HepG2 (cell line): Measurements from ENCODE around the gene ZNF584. TPM values are rescaled to one million over a fixed set of nuclear protein-coding genes. Genes with fewer than 3 reads are reported as not detected.

ENCODE experiments used
- CREB3 ChIP-seq: sonication (generic); formaldehyde crosslinking; IDR thresholded peaks from 2 replicates; pipeline ENCODE4 v1.5.0; 2020; ENCODE audit warnings: missing genetic modification reagents
- HINFP ChIP-seq: sonication (generic); formaldehyde crosslinking; IDR thresholded peaks from 2 replicates; pipeline ENCODE4 v1.4.0; 2020; ENCODE audit warnings: low read depth, mild to moderate bottlenecking, missing genetic modification reagents
- KLF13 ChIP-seq: sonication (generic); formaldehyde crosslinking; IDR thresholded peaks from 2 replicates; pipeline ENCODE4 v1.4.0; 2020; ENCODE audit warnings: mild to moderate bottlenecking, missing genetic modification reagents
- LRRFIP1 ChIP-seq: sonication (generic); formaldehyde crosslinking; conservative IDR thresholded peaks from 2 replicates; pipeline ENCODE4 v1.4.0; 2020; ENCODE audit warnings: missing genetic modification reagents
- PCBP2 ChIP-seq: fragments of 200-400 bp; formaldehyde crosslinking; optimal IDR thresholded peaks from 2 replicates; pipeline ENCODE3; 2018; ENCODE audit warnings: low read length, low read depth; ENCODE audit not compliant: poor library complexity, severe bottlenecking
- PHF20 ChIP-seq: sonication (generic); formaldehyde crosslinking; IDR thresholded peaks from 2 replicates; pipeline ENCODE4 v1.5.0; 2020; ENCODE audit warnings: mild to moderate bottlenecking, missing genetic modification reagents
- RFX3 ChIP-seq: IDR thresholded peaks from 2 replicates; pipeline ENCODE4 v1.6.1; 2016; ENCODE audit warnings: missing biosample characterization, missing genetic modification reagents
- SKIL ChIP-seq: sonication (generic); formaldehyde crosslinking; IDR thresholded peaks from 2 replicates; pipeline ENCODE4 v1.8.0; 2022; ENCODE audit warnings: missing genetic modification reagents, mild to moderate bottlenecking, moderate library complexity, borderline replicate concordance
- SRSF4 ChIP-seq: fragments of 200-400 bp; formaldehyde crosslinking; IDR thresholded peaks from one replicate; pipeline ENCODE4 v1.6.1; 2018; ENCODE audit warnings: mild to moderate bottlenecking, low read depth, low read length, moderate library complexity; ENCODE audit not compliant: poor library complexity, severe bottlenecking
- U2AF2 ChIP-seq: fragments of 200-400 bp; formaldehyde crosslinking; IDR thresholded peaks from 2 replicates; pipeline ENCODE4 v1.6.1; 2017; ENCODE audit warnings: low read depth, mild to moderate bottlenecking, low read length
- ZFP37 ChIP-seq: sonication (generic); formaldehyde crosslinking; IDR thresholded peaks from 2 replicates; pipeline ENCODE4 v1.4.0; 2020; ENCODE audit warnings: missing genetic modification reagents, borderline replicate concordance
- ZFP62 ChIP-seq: sonication (generic); formaldehyde crosslinking; IDR thresholded peaks from 2 replicates; pipeline ENCODE4 v1.4.0; 2020; ENCODE audit warnings: missing genetic modification reagents
- ZNF101 ChIP-seq: sonication (generic); formaldehyde crosslinking; IDR thresholded peaks from 2 replicates; pipeline ENCODE4 v1.4.0; 2020; ENCODE audit warnings: mild to moderate bottlenecking, low read depth, missing genetic modification reagents, borderline replicate concordance
- ZNF138 ChIP-seq: sonication (generic); formaldehyde crosslinking; IDR thresholded peaks from 2 replicates; pipeline ENCODE4 v1.5.0; 2020; ENCODE audit warnings: mild to moderate bottlenecking, low read depth, missing genetic modification reagents
- ZNF224 ChIP-seq: sonication (generic); formaldehyde crosslinking; IDR thresholded peaks from 2 replicates; pipeline ENCODE4 v1.5.0; 2020; ENCODE audit warnings: mild to moderate bottlenecking, missing genetic modification reagents
- ZNF510 ChIP-seq: sonication (generic); formaldehyde crosslinking; IDR thresholded peaks from 2 replicates; pipeline ENCODE4 v1.4.0; 2020; ENCODE audit warnings: low read depth, mild to moderate bottlenecking, missing genetic modification reagents
- ZNF512B ChIP-seq: sonication (generic); formaldehyde crosslinking; IDR thresholded peaks from 2 replicates; pipeline ENCODE4 v1.5.1; 2020; ENCODE audit warnings: missing genetic modification reagents, mild to moderate bottlenecking, borderline replicate concordance
- ZNF550 ChIP-seq: sonication (generic); formaldehyde crosslinking; IDR thresholded peaks from 2 replicates; pipeline ENCODE4 v1.4.0; 2020; ENCODE audit warnings: mild to moderate bottlenecking, missing genetic modification reagents, borderline replicate concordance
- ZNF570 ChIP-seq: sonication (generic); formaldehyde crosslinking; IDR thresholded peaks from 2 replicates; pipeline ENCODE4 v1.4.0; 2020; ENCODE audit warnings: mild to moderate bottlenecking, missing genetic modification reagents, borderline replicate concordance
- polyA plus RNA-seq, 8 experiments: library from polyadenylated mRNA; depleted of rRNA in 3 of 8; stranded (reverse) in 7 of 8; unstranded in 1 of 8; fragments of >200 nt; fragmentation: Illumina TruSeq in 4 of 8; extraction: Trizol in 4 of 8; gene quantifications; 2 replicates each; pipeline versions ENCODE4 v1.2.1 to v1.2.3, GENCODE V29; 2011 to 2016; ENCODE audit warnings: low read depth in 4 of 8, missing spikeins in 1 of 8, mixed read lengths in 1 of 8; ENCODE audit not compliant: insufficient read depth in 1 of 8
- total RNA-seq, 5 experiments: library from RNA; depleted of rRNA; stranded (reverse); fragments of >200 nt; fragmentation: Illumina TruSeq; extraction: Trizol; gene quantifications; 2 replicates each; pipeline ENCODE4 v1.2.3, GENCODE V29; 2016; ENCODE audit warnings: low read depth in 1 of 5

ZNF584 gene
- total and polyA plus RNA-seq, 2 of the 13 experiments (the other 11 are each of a cell fraction or from before 2014, with no cell fraction given), result 2.4 to 7.0 TPM

GRCh38 chr19:58362272-58362994 lies 46.0 kb upstream of the ZNF584 start, which contains the start of gene ZNF497 (continued):
- no peak for TF ChIP-seq ZNF512B (CRISPR knock-in tag)
- TF ChIP-seq ZNF510 (CRISPR knock-in tag), result no peak
- no peak for TF ChIP-seq LRRFIP1 (CRISPR knock-in tag)
- TF ChIP-seq ZNF101 (CRISPR knock-in tag), result no peak
- no peak; the same call in 1 of the 2 replicates for TF ChIP-seq ZFP37 (CRISPR knock-in tag)
- no peak for TF ChIP-seq ZFP62 (CRISPR knock-in tag)
- peak; percentile 96 for TF ChIP-seq ZNF224 (CRISPR knock-in tag)
- TF ChIP-seq SRSF4, result no peak
- TF ChIP-seq CREB3 (CRISPR knock-in tag), result no peak
- TF ChIP-seq ZNF550 (CRISPR knock-in tag), result no peak
- peak; percentile 100 for TF ChIP-seq RFX3 (CRISPR knock-in tag)
- TF ChIP-seq HINFP, result peak; percentile 66; the same call in 1 of the 2 replicates
- TF ChIP-seq ZNF570 (CRISPR knock-in tag), result no peak
- TF ChIP-seq KLF13 (CRISPR knock-in tag), result no peak
- TF ChIP-seq SKIL (CRISPR knock-in tag), result no peak
- TF ChIP-seq U2AF2, result peak; percentile 99
- TF ChIP-seq ZNF138 (CRISPR knock-in tag), result no peak
- peak; percentile 91 for TF ChIP-seq PHF20 (CRISPR knock-in tag)
- no peak for TF ChIP-seq PCBP2
